HG02852 (cell line): ENCODE data around the gene CHST11.

Experiments
- ATAC-seq: cut with Tn5 transposase; IDR thresholded peaks from one replicate; pipeline ENCODE4 v1.9.1; 2021; ENCODE audit warnings: mild to moderate bottlenecking, moderate library complexity; ENCODE audit not compliant: unreplicated experiment

The CHST11 gene

GRCh38 chr12:104622928-104623327, 166.2 kb downstream of the CHST11 start:
- no peak for ATAC-seq

- no peak for ATAC-seq
These were observed 167.1 kb downstream of the CHST11 start for GRCh38 chr12:104623883-104624282.

GRCh38 chr12:104624529-104624928, 167.8 kb downstream of the CHST11 start:
- no peak for ATAC-seq

- no peak for ATAC-seq
These were observed 169.5 kb downstream of the CHST11 start for GRCh38 chr12:104626069-104626837.

GRCh38 chr12:104627231-104627989, 170.7 kb downstream of the CHST11 start:
- no peak for ATAC-seq

GRCh38 chr12:104627990-104628830, 171.5 kb downstream of the CHST11 start:
- ATAC-seq, result no peak

- no peak for ATAC-seq
These were observed 172.0 kb downstream of the CHST11 start for GRCh38 chr12:104628831-104629135.

- no peak for ATAC-seq
These were observed 173.5 kb downstream of the CHST11 start for GRCh38 chr12:104630230-104630670.

- no peak for ATAC-seq
These were observed 175.1 kb downstream of the CHST11 start for GRCh38 chr12:104631867-104632266.

GRCh38 chr12:104632724-104633201, 176.0 kb downstream of the CHST11 start:
- no peak for ATAC-seq

GRCh38 chr12:104634044-104634443, 177.3 kb downstream of the CHST11 start:
- ATAC-seq, result no peak

- no peak for ATAC-seq
These were observed 178.1 kb downstream of the CHST11 start for GRCh38 chr12:104634852-104635251.

- ATAC-seq, result no peak
These were observed 179.0 kb downstream of the CHST11 start for GRCh38 chr12:104635607-104636343.

- ATAC-seq, result no peak
These were observed 179.7 kb downstream of the CHST11 start for GRCh38 chr12:104636496-104636895.

- no peak for ATAC-seq
These were observed 180.9 kb downstream of the CHST11 start for GRCh38 chr12:104637604-104638003.

- no peak for ATAC-seq
These were observed 181.6 kb downstream of the CHST11 start for GRCh38 chr12:104638218-104638850.

- no peak for ATAC-seq
These were observed 182.1 kb downstream of the CHST11 start for GRCh38 chr12:104638851-104639240.

GRCh38 chr12:104640956-104641355, 184.2 kb downstream of the CHST11 start:
- no peak for ATAC-seq

- peak; percentile 87 for ATAC-seq
These were observed 185.1 kb downstream of the CHST11 start for GRCh38 chr12:104641862-104642261.
